ENCODE data around the gene IL22RA2. TPM values are rescaled to one million over a fixed set of nuclear protein-coding genes. Genes with fewer than 3 reads are reported as not detected.

IL22RA2 gene
- total RNA-seq, 1 donor from 2014 or later: not detected

DNA sequence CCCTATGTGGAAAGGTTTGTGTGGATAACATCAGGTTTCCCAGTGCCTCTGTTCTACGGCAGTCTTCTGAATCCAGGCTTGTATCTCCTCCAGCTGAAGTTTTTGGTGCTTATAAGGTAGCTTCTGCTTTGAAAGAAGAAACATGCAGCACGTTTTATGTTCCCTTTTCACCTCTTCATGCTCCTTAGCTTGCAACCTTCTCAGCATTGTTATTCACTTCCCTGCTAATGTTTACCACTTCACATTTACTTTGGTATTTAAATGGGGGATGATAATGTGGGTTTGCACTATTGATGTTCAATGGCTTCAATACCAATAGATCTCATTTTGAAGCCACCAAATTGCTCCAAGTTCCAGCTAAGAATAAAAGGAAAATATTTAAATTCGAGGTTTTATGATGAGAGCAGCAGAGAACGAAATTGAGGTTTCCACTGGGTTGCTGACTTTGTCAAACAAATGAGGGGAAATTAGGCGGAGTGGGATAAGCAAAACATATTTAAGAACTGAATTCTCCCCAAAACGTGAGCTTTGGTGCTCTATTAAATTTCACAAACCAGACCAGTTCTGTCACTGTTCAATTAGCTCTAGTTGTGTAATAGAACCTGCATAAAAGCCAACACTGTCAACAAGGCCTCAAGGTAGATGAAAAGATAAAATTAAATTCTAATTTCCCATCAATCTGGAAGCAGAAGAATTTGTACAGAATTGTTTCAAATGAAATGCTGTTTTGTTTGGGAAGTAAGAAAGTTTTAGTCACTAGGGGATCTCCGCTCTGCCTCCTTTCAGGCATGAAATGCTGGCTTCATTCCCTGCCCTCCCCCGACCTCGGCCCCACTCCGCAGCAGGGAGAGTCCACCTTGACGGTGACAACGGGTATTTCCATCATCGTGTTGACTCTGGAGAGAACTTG lies 1.4 kb downstream of the IL22RA2 start:
- Mint-ChIP-seq H3K36me3 (ENCODE audit: low read depth) (no peaks in the 10 kb centered on the region), H3K9me3 (peaks cover 13% of the 10 kb centered on the region), H3K4me1 (ENCODE audit: low read depth) (peaks cover 4% of the 10 kb centered on the region), H3K27me3 (ENCODE audit: low read depth) (peaks cover 13% of the 10 kb centered on the region), H3K4me3 (ENCODE audit: low read depth) (no peak overlapping the region), H3K27ac (no peak overlapping the region)
- intact Hi-C loops (cut with micrococcal nuclease): no loop called here
- DNase-seq (ENCODE audit: low spot score): no peak

DNA sequence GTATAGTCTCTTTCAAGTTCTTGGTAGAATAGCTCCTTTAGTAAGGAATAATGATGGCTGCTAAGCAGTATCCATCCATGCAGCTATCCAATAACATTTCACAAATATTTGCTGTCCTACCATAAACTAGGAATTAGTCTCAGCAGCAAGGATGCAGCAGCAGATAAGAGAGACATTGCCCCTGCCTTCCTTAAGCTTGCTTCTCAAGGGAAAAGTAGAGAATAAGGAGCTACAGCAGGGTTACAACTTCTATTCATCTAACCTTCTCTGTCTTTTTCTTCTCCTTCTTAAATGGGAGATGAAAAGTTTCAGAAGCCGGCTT lies 2.4 kb downstream of the IL22RA2 start:
- Mint-ChIP-seq H3K36me3 (ENCODE audit: low read depth) (peaks cover 3% of the 10 kb centered on the region), H3K27ac (no peak overlapping the region), H3K4me3 (ENCODE audit: low read depth) (no peak overlapping the region), H3K27me3 (ENCODE audit: low read depth) (peaks cover 12% of the 10 kb centered on the region), H3K4me1 (ENCODE audit: low read depth) (peaks cover 9% of the 10 kb centered on the region), H3K9me3 (peaks cover 18% of the 10 kb centered on the region)
- intact Hi-C loops (cut with micrococcal nuclease): no loop called here
- no peak for DNase-seq (ENCODE audit: low spot score)

- Mint-ChIP-seq H3K4me1 (ENCODE audit: low read depth) (peaks cover 14% of the 10 kb centered on the region), H3K36me3 (ENCODE audit: low read depth) (peaks cover 3% of the 10 kb centered on the region), H3K27me3 (ENCODE audit: low read depth) (peaks cover 8% of the 10 kb centered on the region), H3K27ac (no peak overlapping the region), H3K9me3 (peaks cover 18% of the 10 kb centered on the region), H3K4me3 (ENCODE audit: low read depth) (no peak overlapping the region)
- DNase-seq (ENCODE audit: low spot score): no peak
- intact Hi-C loops (cut with micrococcal nuclease): no loop called here
Measured at GRCh38 chr6:137170266-137171052, 3.0 kb downstream of the IL22RA2 start.

DNA sequence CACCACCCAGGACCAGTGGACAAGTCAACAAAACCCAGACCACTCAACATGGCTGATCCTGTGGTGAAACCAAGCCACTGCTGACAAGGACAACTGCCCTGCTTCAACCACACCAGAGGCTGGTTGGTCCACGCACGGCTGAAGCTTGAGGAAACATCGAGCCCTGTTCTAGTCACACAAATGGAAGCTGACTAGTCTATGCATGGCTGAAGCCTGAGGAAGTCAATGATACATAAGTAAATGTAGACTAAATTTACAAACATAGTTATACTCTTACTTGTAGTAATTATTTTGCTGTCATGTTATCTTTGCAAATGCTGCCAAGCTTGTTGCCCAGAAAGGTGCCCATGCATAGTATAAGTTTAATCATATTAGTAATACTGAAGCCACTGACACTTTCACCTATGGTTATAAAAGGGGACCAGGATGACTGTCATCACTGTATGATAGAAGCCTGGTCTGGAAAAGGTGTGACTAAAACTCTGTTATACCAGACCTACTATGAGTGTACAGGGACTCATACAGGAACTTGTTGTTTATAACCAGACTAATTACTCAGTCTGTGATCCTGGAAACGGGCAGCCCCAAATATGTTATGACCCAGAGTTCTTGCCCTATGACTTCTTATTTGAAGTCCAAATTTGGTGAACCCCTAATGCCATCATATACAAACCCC lies 5.6 kb downstream of the IL22RA2 start:
- no peak overlapping the region for H3K27ac Mint-ChIP-seq
- H3K27me3 Mint-ChIP-seq (ENCODE audit: low read depth): no peaks in the 10 kb centered on the region
- DNase-seq (ENCODE audit: low spot score): no peak
- peaks cover 18% of the 10 kb centered on the region for H3K36me3 Mint-ChIP-seq (ENCODE audit: low read depth)
- peaks cover 38% of the 10 kb centered on the region for H3K9me3 Mint-ChIP-seq
- intact Hi-C loops (cut with micrococcal nuclease): loop anchor here (5.0 kb wide), 1 partner anchor 76 kb away; no protein-coding TSS in a partner anchor
- H3K4me3 Mint-ChIP-seq (ENCODE audit: low read depth): no peak overlapping the region
- peaks cover 28% of the 10 kb centered on the region for H3K4me1 Mint-ChIP-seq (ENCODE audit: low read depth)

DNA sequence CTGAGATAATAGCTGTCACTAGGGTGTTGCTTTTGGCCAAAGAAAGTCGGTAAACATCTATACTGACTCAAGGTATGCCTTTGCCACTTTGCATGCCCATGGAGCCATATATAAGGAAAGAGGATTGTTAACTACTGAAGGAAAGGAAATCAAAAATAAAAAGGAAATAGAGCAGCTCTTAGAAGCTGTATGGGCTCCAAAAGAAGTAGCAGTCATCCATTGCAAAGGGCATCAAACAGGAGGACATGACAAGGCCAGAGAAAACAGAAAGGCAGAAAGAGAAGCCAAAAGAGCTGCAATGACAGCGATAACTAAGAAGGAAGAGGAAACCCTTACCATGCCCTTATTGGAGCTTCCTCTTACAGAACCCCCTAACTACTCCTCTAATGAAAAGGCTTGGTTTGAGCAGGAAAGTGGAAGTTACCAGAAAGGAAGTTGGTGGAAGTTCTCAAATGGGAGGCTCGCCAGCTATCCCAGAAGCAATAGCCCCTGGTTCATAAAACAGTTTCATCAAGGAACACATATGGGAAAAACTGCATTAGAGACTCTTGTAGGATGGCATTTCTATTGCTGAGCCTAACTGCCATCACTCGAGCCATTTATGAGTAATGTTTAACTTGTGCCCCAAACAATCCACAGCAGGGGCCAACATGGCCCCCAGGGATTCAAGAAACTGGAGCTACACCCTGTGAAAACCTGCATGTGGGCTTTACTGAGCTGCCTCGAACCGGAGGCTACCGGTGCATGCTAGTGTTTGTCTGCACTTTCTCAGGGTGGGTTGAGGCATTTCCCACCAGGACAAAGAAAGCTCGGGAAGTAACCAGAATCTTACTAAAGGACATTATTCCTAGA lies 7.0 kb downstream of the IL22RA2 start:
- H3K4me1 Mint-ChIP-seq (ENCODE audit: low read depth): peaks cover 32% of the 10 kb centered on the region
- no peak for DNase-seq (ENCODE audit: low spot score)
- peaks cover 23% of the 10 kb centered on the region for H3K36me3 Mint-ChIP-seq (ENCODE audit: low read depth)
- H3K27ac Mint-ChIP-seq: no peak overlapping the region
- H3K9me3 Mint-ChIP-seq: peaks cover 48% of the 10 kb centered on the region
- H3K4me3 Mint-ChIP-seq (ENCODE audit: low read depth): no peak overlapping the region
- H3K27me3 Mint-ChIP-seq (ENCODE audit: low read depth): peaks cover under 1% of the 10 kb centered on the region
- intact Hi-C loops (cut with micrococcal nuclease): loop anchor here (5.0 kb wide), 1 partner anchor 74 kb away; no protein-coding TSS in a partner anchor

- H3K27ac Mint-ChIP-seq: no peak overlapping the region
- intact Hi-C loops (cut with micrococcal nuclease): loop anchor here (1.0 to 5.0 kb wide), 2 partner anchors 9 to 73 kb away; no protein-coding TSS in a partner anchor
- peaks cover 34% of the 10 kb centered on the region for H3K4me1 Mint-ChIP-seq (ENCODE audit: low read depth)
Measured at GRCh38 chr6:137165375-137166246, 7.8 kb downstream of the IL22RA2 start.

GRCh38 chr6:137163732-137164318 lies 9.6 kb downstream of the IL22RA2 start:
- H3K4me3 Mint-ChIP-seq (ENCODE audit: low read depth): no peak overlapping the region
- no peak for DNase-seq (ENCODE audit: low spot score)
- peaks cover 44% of the 10 kb centered on the region for H3K9me3 Mint-ChIP-seq
- H3K27me3 Mint-ChIP-seq (ENCODE audit: low read depth): peaks cover 12% of the 10 kb centered on the region
- peaks cover 23% of the 10 kb centered on the region for H3K36me3 Mint-ChIP-seq (ENCODE audit: low read depth)
- peaks cover 34% of the 10 kb centered on the region for H3K4me1 Mint-ChIP-seq (ENCODE audit: low read depth)
- intact Hi-C loops (cut with micrococcal nuclease): no loop called here
- no peak overlapping the region for H3K27ac Mint-ChIP-seq

More at GRCh38 chr6:137165375-137166246, 7.8 kb downstream of the IL22RA2 start:
- H3K36me3 Mint-ChIP-seq (ENCODE audit: low read depth): peaks cover 23% of the 10 kb centered on the region
- H3K4me3 Mint-ChIP-seq (ENCODE audit: low read depth): no peak overlapping the region
- H3K27me3 Mint-ChIP-seq (ENCODE audit: low read depth): peaks cover 8% of the 10 kb centered on the region
- peaks cover 47% of the 10 kb centered on the region for H3K9me3 Mint-ChIP-seq
- peak; percentile 58 for DNase-seq (ENCODE audit: low spot score)

DNA sequence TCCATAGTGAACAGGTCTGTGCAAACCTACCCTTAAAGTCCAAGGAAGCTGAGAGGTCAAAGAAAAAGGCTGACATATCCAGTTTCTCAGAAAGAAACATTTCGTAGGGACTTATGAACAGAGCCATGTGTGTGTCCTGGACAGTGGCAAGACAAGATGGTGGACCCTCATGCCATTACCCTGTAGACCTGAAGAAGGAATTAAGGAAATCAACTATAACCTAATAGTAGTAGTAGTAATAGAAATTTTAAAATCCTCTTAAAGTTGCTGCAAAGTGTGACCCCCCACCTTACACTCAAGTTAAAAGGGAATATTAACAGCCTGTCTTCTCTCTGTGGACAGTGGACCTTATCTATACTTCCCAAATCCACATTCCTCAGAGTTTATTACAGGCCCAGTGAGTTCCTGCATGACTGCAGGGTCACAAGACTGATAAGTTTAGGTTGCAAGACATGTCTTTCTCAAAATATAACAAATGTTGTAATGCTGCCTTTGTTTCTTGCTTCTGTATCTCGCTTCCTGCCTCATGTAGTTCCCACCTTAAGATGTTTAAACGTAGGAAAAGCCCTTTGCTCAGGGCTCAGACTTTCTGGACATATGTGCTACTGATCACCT lies 10.6 kb downstream of the IL22RA2 start:
- no peak overlapping the region for H3K4me3 Mint-ChIP-seq (ENCODE audit: low read depth)
- H3K4me1 Mint-ChIP-seq (ENCODE audit: low read depth): peaks cover 34% of the 10 kb centered on the region
- H3K27me3 Mint-ChIP-seq (ENCODE audit: low read depth): peaks cover 15% of the 10 kb centered on the region
- intact Hi-C loops (cut with micrococcal nuclease): no loop called here
- H3K36me3 Mint-ChIP-seq (ENCODE audit: low read depth): peaks cover 28% of the 10 kb centered on the region
- DNase-seq (ENCODE audit: low spot score): no peak
- H3K9me3 Mint-ChIP-seq: peaks cover 51% of the 10 kb centered on the region
- no peak overlapping the region for H3K27ac Mint-ChIP-seq

GRCh38 chr6:137161949-137162348 lies 11.5 kb downstream of the IL22RA2 start:
- intact Hi-C loops (cut with micrococcal nuclease): no loop called here
- no peak for DNase-seq (ENCODE audit: low spot score)
- Mint-ChIP-seq H3K4me3 (ENCODE audit: low read depth) (no peak overlapping the region), H3K27me3 (ENCODE audit: low read depth) (peaks cover 18% of the 10 kb centered on the region), H3K36me3 (ENCODE audit: low read depth) (peaks cover 35% of the 10 kb centered on the region), H3K9me3 (peaks cover 48% of the 10 kb centered on the region), H3K4me1 (ENCODE audit: low read depth) (peaks cover 35% of the 10 kb centered on the region), H3K27ac (no peak overlapping the region)

- intact Hi-C loops (cut with micrococcal nuclease): no loop called here
- Mint-ChIP-seq H3K27me3 (ENCODE audit: low read depth) (peaks cover 18% of the 10 kb centered on the region), H3K36me3 (ENCODE audit: low read depth) (peaks cover 34% of the 10 kb centered on the region), H3K9me3 (peaks cover 43% of the 10 kb centered on the region), H3K4me1 (ENCODE audit: low read depth) (peaks cover 37% of the 10 kb centered on the region), H3K4me3 (ENCODE audit: low read depth) (no peak overlapping the region), H3K27ac (no peak overlapping the region)
- no peak for DNase-seq (ENCODE audit: low spot score)
Measured at GRCh38 chr6:137160763-137161162, 12.7 kb downstream of the IL22RA2 start.

DNA sequence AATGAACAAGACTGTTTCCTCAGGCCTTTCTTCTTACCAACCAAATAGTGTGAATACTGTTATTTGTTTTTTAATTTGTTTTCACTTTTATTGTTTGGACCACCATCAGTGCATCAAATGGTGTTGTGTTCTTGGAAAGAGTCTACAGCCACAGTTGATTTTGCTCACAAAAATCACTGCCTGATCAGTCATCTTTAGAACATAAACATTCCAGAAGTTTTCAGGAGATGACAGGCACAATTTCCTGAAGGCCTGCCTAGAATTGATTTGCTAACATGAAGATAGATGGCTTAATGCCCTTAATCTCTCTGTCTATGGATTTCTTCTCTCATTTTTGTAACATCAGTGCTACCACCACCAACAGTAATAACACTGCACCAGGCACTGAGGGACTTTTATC lies 13.5 kb downstream of the IL22RA2 start:
- Mint-ChIP-seq H3K27ac (no peak overlapping the region), H3K27me3 (ENCODE audit: low read depth) (peaks cover 18% of the 10 kb centered on the region), H3K36me3 (ENCODE audit: low read depth) (peaks cover 38% of the 10 kb centered on the region), H3K9me3 (peaks cover 45% of the 10 kb centered on the region), H3K4me3 (ENCODE audit: low read depth) (no peak overlapping the region), H3K4me1 (ENCODE audit: low read depth) (peaks cover 34% of the 10 kb centered on the region)
- DNase-seq (ENCODE audit: low spot score): no peak
- intact Hi-C loops (cut with micrococcal nuclease): loop anchor here (5.0 kb wide), 2 partner anchors 57 to 58 kb away; partner anchors contain the start of gene IFNGR1
